Measurements from ENCODE around the gene ADGRA1. TPM values are rescaled to one million over a fixed set of nuclear protein-coding genes. Genes with fewer than 3 reads are reported as not detected.

The ADGRA1 gene
- total and polyA plus RNA-seq, 10 of the 15 experiments (the other 5 are each of a cell fraction or from before 2014, with no cell fraction given), result not detected

GRCh38 chr10:133173860-133174640 lies 86.3 kb downstream of the ADGRA1 start:
- ChIA-PET RAD21 (ENCODE audit: unreplicated experiment) (no interaction called here), POLR2A (no interaction called here), SMC1A (ENCODE audit: uncharacterized antibody, unreplicated experiment) (no interaction called here), CTCF (no interaction called here)
- no peaks in the 10 kb centered on the region for H3K79me2 ChIP-seq (ENCODE audit: control insufficient read depth, insufficient read depth, low read length)
- no peaks in the 10 kb centered on the region; the same call in 2 of the 3 replicates for H3K9me3 ChIP-seq (replicated peaks; ENCODE audit: control insufficient read depth, insufficient read depth, low read length)
- TF ChIP-seq IKZF2 (IDR thresholded peaks at IDR 0.05) (no peak), ELK1 (IDR thresholded peaks at IDR 0.05; ENCODE audit: low read depth, low read length) (no peak), E2F8 (IDR thresholded peaks at IDR 0.05; ENCODE audit: low read depth, partially characterized antibody) (no peak), RFX5 (IDR thresholded peaks at IDR 0.05; ENCODE audit: low read depth, low read length) (no peak), ZNF207 (IDR thresholded peaks at IDR 0.05; ENCODE audit: borderline replicate concordance) (no peak), FOXM1 (IDR thresholded peaks at IDR 0.05; ENCODE audit: low read depth, low read length) (no peak), IRF3 (IDR thresholded peaks at IDR 0.05) (no peak), BMI1 (IDR thresholded peaks at IDR 0.05; ENCODE audit: borderline replicate concordance) (no peak), EGR1 (IDR thresholded peaks at IDR 0.05; ENCODE audit: borderline replicate concordance in 1 of 2, low read depth in 2 of 2, low read length in 2 of 2) (no peak)
- intact Hi-C loops (cut with micrococcal nuclease; ENCODE audit: unreplicated experiment), result no loop called here
- H3K4me3 ChIP-seq, result no peak overlapping the region
- 34% methylated on average over 15 of the region's 15 CpGs for WGBS (ENCODE audit: insufficient coverage, insufficient replicate concordance, low lambda C conversion rate, missing lambda C conversion rate)
- no peak overlapping the region for H3K9ac ChIP-seq (ENCODE audit: control insufficient read depth, insufficient read depth, low read length)
- H4K20me1 ChIP-seq (ENCODE audit: control insufficient read depth, insufficient read depth), result no peaks in the 10 kb centered on the region
- no peaks in the 10 kb centered on the region for H3K27me3 ChIP-seq (replicated peaks in 1 of 2; ENCODE audit: control insufficient read depth in 2 of 2, insufficient read depth in 2 of 2, low read length in 1 of 2)
- H2AFZ ChIP-seq (ENCODE audit: control insufficient read depth, low read depth, low read length), result no peak overlapping the region
- no peak for FAIRE-seq
- no TSS peak for BruUV-seq (replicated peaks)
- H3K4me1 ChIP-seq (ENCODE audit: control insufficient read depth, insufficient read depth, low read length), result no peaks in the 10 kb centered on the region
- no peak overlapping the region for H3K4me2 ChIP-seq (ENCODE audit: control insufficient read depth, insufficient read depth)
- ATAC-seq, result no peak
- in situ Hi-C loops (cut with MboI), result no loop called here
- H3K27ac ChIP-seq (ENCODE audit: control insufficient read depth, insufficient read depth), result no peak overlapping the region
- no peaks in the 10 kb centered on the region for H3K36me3 ChIP-seq (ENCODE audit: control insufficient read depth in 2 of 2, insufficient read depth in 2 of 2, low read length in 1 of 2)
- no peak for DNase-seq (ENCODE audit: low read depth, low spot score)
